Uterus (tissue), 4 donors: Measurements from ENCODE around the gene ARHGEF7. TPM values are rescaled to one million over a fixed set of nuclear protein-coding genes. Genes with fewer than 3 reads are reported as not detected.
"Not testable (repeated sequence)": the region's sequence is repeated elsewhere in the genome, so short reads cannot be mapped to it uniquely, and the experiment has no call there.

Experiments used
- DNase-seq, 2 donors: peaks; one replicate each; pipeline ENCODE4 v3.0.0-alpha.2; 2019 to 2020
- H3K27ac ChIP-seq, 2 donors: fragments of 200-600 bp; sonication (generic); 1 replicate in 1 of 2; 2 replicates in 1 of 2; pipeline ENCODE4 v1.5.1; 2016 to 2018
- H3K27me3 ChIP-seq, 2 donors: fragments of 200-600 bp; sonication (generic); one replicate each; pipeline ENCODE4 v1.5.1; 2018 to 2019; ENCODE audit warnings: control low read depth in 1 of 2
- H3K36me3 ChIP-seq, 2 donors: fragments of 200-600 bp; sonication (generic); one replicate each; pipeline ENCODE4 v1.5.1; 2019; ENCODE audit warnings: control low read depth in 1 of 2
- H3K4me1 ChIP-seq, 2 donors: fragments of 200-600 bp; sonication (generic); one replicate each; pipeline ENCODE4 v1.5.1; 2018 to 2019; ENCODE audit warnings: control low read depth in 1 of 2
- H3K4me3 ChIP-seq, 2 donors: fragments of 200-600 bp; sonication (generic); 1 replicate in 1 of 2; 2 replicates in 1 of 2; pipeline ENCODE4 v1.5.1; 2018 to 2019; ENCODE audit warnings: mild to moderate bottlenecking in 1 of 2
- H3K9me3 ChIP-seq, 2 donors: fragments of 200-600 bp; sonication (generic); one replicate each; pipeline ENCODE4 v1.5.1; 2019; ENCODE audit warnings: control low read depth in 1 of 2
- POLR2A ChIP-seq, 2 donors: fragments of 450-650 bp; IDR thresholded peaks; one replicate each; pipeline ENCODE4 v1.6.1; 2016; ENCODE audit warnings: antibody characterized with exemption in 2 of 2, mild to moderate bottlenecking in 1 of 2, moderate library complexity in 1 of 2
- intact Hi-C: fragments of 100-400 bp; cut with DNase I; formaldehyde crosslinking; loops from one replicate; pipeline ENCODE4 v1.15.1; 2023; ENCODE audit warnings: low total_unique reads
- total RNA-seq, 4 donors: library from RNA; depleted of rRNA in 3 of 4; stranded (reverse); fragments of >200 nt in 3 of 4; gene quantifications; one replicate each; pipeline versions ENCODE4 v1.1.0 to v1.2.4, GENCODE V29; 2014 to 2023
- TF ChIP-seq, protein P1 (sequence below), 4 experiments: fragments of 200-600 bp in 2 of 4; fragments of 450-650 bp in 2 of 4; sonication (generic) in 2 of 4; IDR thresholded peaks; one replicate each; pipeline ENCODE4 v1.5.1; 2016 to 2019; ENCODE audit warnings: antibody characterized with exemption in 4 of 4, mild to moderate bottlenecking in 2 of 4, moderate library complexity in 1 of 4
- donor health status: DM: yes; HTN: yes; CAD: no.

Gene ARHGEF7, protein sequence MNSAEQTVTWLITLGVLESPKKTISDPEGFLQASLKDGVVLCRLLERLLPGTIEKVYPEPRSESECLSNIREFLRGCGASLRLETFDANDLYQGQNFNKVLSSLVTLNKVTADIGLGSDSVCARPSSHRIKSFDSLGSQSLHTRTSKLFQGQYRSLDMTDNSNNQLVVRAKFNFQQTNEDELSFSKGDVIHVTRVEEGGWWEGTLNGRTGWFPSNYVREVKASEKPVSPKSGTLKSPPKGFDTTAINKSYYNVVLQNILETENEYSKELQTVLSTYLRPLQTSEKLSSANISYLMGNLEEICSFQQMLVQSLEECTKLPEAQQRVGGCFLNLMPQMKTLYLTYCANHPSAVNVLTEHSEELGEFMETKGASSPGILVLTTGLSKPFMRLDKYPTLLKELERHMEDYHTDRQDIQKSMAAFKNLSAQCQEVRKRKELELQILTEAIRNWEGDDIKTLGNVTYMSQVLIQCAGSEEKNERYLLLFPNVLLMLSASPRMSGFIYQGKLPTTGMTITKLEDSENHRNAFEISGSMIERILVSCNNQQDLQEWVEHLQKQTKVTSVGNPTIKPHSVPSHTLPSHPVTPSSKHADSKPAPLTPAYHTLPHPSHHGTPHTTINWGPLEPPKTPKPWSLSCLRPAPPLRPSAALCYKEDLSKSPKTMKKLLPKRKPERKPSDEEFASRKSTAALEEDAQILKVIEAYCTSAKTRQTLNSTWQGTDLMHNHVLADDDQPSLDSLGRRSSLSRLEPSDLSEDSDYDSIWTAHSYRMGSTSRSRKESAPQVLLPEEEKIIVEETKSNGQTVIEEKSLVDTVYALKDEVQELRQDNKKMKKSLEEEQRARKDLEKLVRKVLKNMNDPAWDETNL
- total RNA-seq: 100 to 1,000 TPM in 3 of 4 donors, 10 to 100 TPM in 1; 42.6 to 152 (median 127) TPM

DNA sequence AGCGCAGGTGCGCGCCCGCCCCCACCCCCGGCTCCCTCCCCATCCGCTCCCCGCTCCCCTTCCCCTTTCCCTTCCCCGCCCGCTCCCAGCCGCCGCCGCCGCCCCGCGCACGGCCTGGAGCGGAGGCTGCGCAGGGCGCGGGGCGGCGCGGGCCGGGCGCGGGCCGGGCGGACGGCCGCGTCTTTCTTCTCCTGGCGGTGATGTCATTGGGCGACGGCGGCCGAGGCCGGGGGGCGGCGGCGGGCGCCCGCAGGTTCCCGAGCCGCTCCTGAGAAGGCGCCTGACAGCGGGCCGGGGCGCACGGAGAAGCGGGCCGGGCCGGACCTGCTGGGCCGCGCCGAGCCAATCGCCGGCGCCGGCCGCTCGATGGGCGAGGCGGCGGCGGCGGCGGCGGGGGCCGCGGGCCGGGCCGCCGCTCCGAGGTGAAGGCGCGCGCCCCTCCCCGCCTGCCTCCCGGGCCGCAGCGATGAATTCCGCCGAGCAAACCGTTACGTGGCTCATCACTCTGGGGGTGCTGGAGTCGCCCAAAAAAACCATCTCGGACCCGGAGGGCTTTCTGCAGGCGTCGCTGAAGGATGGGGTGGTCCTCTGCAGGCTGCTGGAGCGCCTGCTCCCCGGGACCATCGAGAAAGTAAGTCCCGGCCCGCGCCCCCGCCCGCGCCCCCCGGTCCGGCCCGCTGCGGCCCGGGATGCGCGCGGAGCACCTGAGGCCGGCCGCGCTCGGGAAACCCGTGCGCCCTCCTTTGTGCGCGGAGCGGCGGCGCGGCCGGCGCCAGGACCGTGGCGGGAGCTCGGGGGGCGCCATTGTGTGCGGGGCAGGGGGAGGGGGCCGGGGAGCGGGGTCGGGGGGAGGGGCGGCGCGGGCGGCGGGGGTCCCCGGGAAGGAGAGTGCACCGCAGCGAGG lies at the start of gene ARHGEF7:
Gene ARHGEF7 (plus strand): TSS at position 250 of the 904 bp plus-strand sequence. CDS start 217 bp downstream, at position 467.
- H3K4me3 ChIP-seq: peak within 1 kb of the TSS; percentile 36 to 51
- H3K27ac ChIP-seq: peak within 1 kb of the TSS; percentile 81 to 84
- peak in 1 of 2 donors; percentile 45 for DNase-seq
- peaks cover 0 to 8% of the 10 kb centered on the region in 2 donors for H3K27me3 ChIP-seq
- no peaks in the 10 kb centered on the region for H3K4me1 ChIP-seq
- intact Hi-C loops: no loop called here
- TF ChIP-seq, protein P1, sequence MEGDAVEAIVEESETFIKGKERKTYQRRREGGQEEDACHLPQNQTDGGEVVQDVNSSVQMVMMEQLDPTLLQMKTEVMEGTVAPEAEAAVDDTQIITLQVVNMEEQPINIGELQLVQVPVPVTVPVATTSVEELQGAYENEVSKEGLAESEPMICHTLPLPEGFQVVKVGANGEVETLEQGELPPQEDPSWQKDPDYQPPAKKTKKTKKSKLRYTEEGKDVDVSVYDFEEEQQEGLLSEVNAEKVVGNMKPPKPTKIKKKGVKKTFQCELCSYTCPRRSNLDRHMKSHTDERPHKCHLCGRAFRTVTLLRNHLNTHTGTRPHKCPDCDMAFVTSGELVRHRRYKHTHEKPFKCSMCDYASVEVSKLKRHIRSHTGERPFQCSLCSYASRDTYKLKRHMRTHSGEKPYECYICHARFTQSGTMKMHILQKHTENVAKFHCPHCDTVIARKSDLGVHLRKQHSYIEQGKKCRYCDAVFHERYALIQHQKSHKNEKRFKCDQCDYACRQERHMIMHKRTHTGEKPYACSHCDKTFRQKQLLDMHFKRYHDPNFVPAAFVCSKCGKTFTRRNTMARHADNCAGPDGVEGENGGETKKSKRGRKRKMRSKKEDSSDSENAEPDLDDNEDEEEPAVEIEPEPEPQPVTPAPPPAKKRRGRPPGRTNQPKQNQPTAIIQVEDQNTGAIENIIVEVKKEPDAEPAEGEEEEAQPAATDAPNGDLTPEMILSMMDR (IDR thresholded peaks at IDR 0.05): no peak
- TF ChIP-seq POLR2A (IDR thresholded peaks at IDR 0.05): no peak
- H3K36me3 ChIP-seq: no peaks in the 10 kb centered on the region
- no peaks in the 10 kb centered on the region for H3K9me3 ChIP-seq

DNA sequence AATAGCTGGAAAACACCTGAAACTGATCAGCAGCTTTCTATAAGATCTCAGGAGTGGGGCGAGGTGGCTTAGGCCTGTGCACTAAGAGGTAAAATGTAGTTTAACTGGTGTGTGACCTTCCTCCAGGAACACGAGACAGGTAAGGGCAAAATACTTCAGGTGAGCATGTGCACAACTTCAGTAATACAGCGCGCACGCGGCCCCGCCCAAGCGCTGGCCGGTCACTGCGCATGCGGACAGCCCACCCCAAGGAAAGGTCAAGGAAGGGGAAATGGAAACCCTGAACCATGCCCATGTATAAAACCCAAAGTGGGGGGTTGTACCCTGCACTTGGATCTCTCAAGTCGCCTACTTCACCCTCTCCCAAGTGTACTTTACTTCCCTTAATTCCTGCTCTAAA lies 49.4 kb upstream of the ARHGEF7 start:
- TF ChIP-seq, protein P1 (IDR thresholded peaks at IDR 0.05): no peak
- no peak for TF ChIP-seq POLR2A (IDR thresholded peaks at IDR 0.05)
- Histone ChIP-seq H3K4me3 (no peak overlapping the region), H3K4me1 (no peaks in the 10 kb centered on the region), H3K27me3 (no peaks in the 10 kb centered on the region), H3K27ac (no peak overlapping the region), H3K9me3 (no peaks in the 10 kb centered on the region), H3K36me3 (no peaks in the 10 kb centered on the region)
- DNase-seq: no peak
- intact Hi-C loops: loop anchor here (10.0 kb wide), 1 partner anchor 159 kb away; no protein-coding TSS in a partner anchor

DNA sequence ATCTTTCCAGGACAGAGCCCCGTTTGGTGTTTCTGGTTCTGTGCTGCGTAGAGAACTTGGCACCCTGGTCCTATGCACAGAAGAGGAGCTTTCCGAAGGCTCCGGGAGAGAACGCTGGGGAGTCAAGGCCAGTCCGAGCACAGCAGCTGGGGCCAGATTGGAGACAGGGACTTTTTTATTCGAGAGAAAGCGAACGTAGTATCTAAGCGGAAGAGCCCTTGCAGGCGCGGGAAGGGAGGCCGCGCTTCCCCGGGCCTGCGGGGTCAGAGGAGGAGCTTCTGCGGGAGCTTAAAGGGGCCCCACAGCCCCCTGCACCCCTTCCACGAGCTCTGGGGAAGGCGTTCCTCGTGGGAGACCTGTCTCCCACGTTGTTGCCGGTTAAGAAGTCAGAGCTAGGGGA lies 48.6 kb upstream of the ARHGEF7 start:
- no peaks in the 10 kb centered on the region for H3K9me3 ChIP-seq
- intact Hi-C loops: loop anchor here (10.0 kb wide), 1 partner anchor 158 kb away; no protein-coding TSS in a partner anchor
- no peak for TF ChIP-seq POLR2A (IDR thresholded peaks at IDR 0.05)
- TF ChIP-seq, protein P1 (IDR thresholded peaks at IDR 0.05): no peak
- no peak overlapping the region for H3K4me3 ChIP-seq
- DNase-seq: no peak
- H3K27ac ChIP-seq: no peak overlapping the region
- H3K27me3 ChIP-seq: no peaks in the 10 kb centered on the region
- H3K36me3 ChIP-seq: no peaks in the 10 kb centered on the region
- H3K4me1 ChIP-seq: no peaks in the 10 kb centered on the region

DNA sequence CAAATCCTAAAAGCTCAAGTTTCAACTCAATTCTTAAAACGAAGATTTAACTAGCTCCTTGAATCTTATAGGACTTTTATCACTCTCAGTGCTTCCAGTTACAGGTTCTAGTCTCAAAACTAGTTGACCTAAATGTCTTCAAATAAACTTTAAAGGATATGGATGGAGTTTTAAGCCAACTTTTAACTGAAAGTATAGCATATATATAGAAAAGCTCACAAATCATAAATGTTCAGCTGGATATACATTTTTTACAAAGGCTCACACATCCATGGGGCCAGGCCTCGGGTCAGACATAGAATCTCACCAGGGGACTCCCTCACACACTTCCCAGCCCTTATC lies 47.1 kb upstream of the ARHGEF7 start:
- Histone ChIP-seq H3K4me1 (no peaks in the 10 kb centered on the region), H3K27me3 (no peaks in the 10 kb centered on the region), H3K9me3 (no peaks in the 10 kb centered on the region), H3K36me3 (no peaks in the 10 kb centered on the region), H3K27ac (no peak overlapping the region), H3K4me3 (no peak overlapping the region)
- intact Hi-C loops: loop anchor here (10.0 kb wide), 1 partner anchor 157 kb away; no protein-coding TSS in a partner anchor
- no peak for DNase-seq
- TF ChIP-seq, protein P1 (IDR thresholded peaks at IDR 0.05): no peak
- no peak for TF ChIP-seq POLR2A (IDR thresholded peaks at IDR 0.05)

DNA sequence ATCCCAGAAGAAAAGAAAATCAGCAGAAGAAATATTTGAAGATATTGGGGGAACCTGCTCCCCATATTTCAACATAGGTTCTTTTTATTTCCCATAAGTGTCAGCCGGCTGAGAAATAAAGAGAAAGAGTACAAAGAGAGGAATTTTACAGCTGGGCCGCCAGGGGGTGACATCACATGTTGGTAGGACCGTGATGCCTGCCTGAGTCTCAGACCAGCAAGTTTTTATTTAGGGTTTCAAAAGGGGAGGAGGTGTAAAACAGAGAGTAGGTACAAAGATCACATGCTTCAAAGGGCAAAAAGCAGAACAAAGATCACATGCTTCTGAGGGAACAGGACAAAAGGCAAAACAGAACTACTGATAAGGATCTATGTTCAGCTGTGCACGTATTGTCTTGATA lies 44.0 kb upstream of the ARHGEF7 start:
- intact Hi-C loops, H3K36me3 ChIP-seq, H3K27ac ChIP-seq, H3K27me3 ChIP-seq, DNase-seq, H3K4me3 ChIP-seq, H3K4me1 ChIP-seq: not testable (repeated sequence)
- H3K9me3 ChIP-seq: peaks cover 0 to 11% of the 10 kb centered on the region in 2 donors

DNA sequence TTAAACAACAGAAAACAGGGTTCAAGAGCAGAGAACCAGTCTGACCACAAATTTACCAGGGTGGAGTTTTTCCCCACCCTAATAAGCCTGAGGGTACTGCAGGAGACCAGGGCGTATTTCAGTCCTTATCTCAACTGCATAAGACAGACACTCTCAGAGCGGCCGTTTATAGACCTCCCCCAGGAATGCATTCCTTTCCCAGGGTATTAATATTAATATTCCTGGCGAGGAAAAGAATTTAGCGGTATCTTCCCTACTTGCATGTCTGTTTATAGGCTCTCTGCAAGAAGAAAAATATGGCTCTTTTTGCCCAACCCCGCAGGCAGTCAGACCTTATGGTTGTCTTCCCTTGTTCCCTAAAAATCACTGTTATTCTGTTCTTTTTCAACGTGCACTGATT lies 43.6 kb upstream of the ARHGEF7 start:
- H3K27ac ChIP-seq, H3K4me3 ChIP-seq, H3K4me1 ChIP-seq, DNase-seq, H3K36me3 ChIP-seq, H3K27me3 ChIP-seq, intact Hi-C loops: not testable (repeated sequence)
- H3K9me3 ChIP-seq: peaks cover 0 to 11% of the 10 kb centered on the region in 2 donors
